HG03045 (cell line): ENCODE measurements around the gene TRIO.
"Not testable (repeated sequence)": the region's sequence is repeated elsewhere in the genome, so short reads cannot be mapped to it uniquely, and the experiment has no call there.

Source experiments
- ATAC-seq: cut with Tn5 transposase; IDR thresholded peaks from one replicate; pipeline ENCODE4 v1.9.1; 2021; ENCODE audit warnings: mild to moderate bottlenecking, moderate library complexity; ENCODE audit not compliant: unreplicated experiment

Gene TRIO

GRCh38 chr5:14204785-14205321, 61.7 kb downstream of the TRIO start:
- no peak for ATAC-seq

- no peak for ATAC-seq
Measured at GRCh38 chr5:14206028-14206725, 63.0 kb downstream of the TRIO start.

- ATAC-seq = not testable (repeated sequence)
Measured at GRCh38 chr5:14207428-14207827, 64.3 kb downstream of the TRIO start.

GRCh38 chr5:14208071-14209021, 65.2 kb downstream of the TRIO start:
- ATAC-seq = peak; percentile 60

DNA sequence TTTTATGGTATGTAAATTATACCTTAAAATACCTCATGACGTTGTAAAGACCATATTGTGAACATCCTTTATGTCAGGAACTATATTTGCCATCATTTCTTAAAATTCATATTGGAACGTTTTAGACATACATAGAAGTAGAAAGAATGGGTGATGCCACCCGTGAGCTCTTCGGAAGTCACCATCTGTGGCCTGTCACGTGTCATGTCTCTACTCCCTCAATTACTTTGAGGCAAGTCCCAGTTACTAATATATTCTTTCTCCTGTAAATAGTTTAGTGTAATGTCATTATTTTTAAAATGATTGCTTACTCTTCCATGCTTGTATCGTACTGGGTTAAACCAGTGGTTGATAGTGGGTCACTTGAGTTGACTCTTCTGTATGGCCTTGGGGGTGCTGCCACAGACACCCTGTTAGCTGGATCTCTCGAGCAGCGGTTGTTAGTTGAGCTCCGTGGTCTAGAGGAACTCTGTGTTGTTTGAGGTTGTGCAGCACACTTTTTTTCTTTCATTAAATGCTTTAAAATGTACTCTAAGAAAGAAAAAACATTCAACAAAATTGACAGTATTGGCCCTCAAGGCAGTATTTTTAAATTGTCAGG, 66.2 kb downstream of the TRIO start:
- no peak for ATAC-seq

DNA sequence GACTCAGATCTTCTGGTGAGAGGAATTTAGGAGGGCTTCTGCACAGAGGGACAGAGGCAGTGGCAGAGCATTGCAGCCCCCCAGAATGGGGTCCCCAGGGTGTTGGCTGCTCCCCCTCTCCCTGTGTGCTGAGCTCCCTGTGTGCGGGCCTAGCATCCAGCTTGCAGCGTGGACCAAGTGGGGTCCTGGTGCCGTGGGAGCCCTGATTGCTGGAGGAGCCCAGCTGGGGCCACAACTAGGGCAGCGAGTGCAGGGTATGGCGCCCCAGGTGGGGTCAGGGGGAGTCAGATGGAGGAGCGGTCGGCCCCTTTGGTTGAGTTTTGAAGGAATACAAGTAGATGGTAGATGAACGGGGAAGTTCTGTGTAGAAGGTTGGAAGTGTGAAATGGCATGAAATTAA, 66.7 kb downstream of the TRIO start:
- no peak for ATAC-seq

GRCh38 chr5:14210729-14211128, 67.6 kb downstream of the TRIO start:
- no peak for ATAC-seq

- ATAC-seq = peak; percentile 39
Measured at GRCh38 chr5:14211818-14212803, 69.0 kb downstream of the TRIO start.

GRCh38 chr5:14212838-14213237, 69.7 kb downstream of the TRIO start:
- peak; percentile 40 for ATAC-seq

- ATAC-seq = no peak
Measured at GRCh38 chr5:14213253-14213652, 70.1 kb downstream of the TRIO start.

DNA sequence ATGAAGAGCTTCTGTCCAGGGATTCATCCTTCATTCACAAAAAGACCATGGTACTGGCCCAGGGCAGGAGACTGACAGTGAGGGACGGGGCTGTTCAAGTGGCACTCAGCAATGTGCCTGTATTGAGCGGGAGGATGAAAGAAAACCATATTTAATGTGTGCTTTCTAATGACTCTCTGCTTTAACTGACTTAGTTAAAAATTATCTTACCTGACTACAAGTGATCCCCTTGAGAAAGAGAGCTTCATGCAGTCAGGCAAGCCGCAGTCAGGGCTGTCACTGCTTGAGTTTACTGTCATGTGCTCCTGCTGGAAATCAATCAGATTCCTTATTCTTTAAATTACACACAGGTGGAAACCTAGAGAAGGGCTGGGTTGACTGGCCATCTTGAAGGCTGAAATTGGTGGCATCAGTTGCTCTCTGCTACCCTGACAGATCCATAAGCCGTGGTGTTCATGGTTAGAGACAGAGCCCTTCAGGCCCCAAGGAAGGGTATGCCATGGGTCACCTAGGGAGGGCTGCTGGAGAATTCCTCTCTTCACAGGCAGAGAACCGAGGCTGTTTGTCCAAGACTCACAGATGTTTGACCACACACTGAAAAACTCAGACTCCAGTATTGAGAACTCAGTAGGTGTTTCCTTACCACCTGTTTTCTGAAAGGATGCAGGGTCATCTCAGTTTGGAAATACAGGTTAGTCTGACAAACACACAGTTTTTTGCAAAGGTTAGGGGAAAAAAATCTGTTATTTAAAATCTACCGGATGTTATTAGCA, 70.9 kb downstream of the TRIO start:
- ATAC-seq = peak; percentile 23

DNA sequence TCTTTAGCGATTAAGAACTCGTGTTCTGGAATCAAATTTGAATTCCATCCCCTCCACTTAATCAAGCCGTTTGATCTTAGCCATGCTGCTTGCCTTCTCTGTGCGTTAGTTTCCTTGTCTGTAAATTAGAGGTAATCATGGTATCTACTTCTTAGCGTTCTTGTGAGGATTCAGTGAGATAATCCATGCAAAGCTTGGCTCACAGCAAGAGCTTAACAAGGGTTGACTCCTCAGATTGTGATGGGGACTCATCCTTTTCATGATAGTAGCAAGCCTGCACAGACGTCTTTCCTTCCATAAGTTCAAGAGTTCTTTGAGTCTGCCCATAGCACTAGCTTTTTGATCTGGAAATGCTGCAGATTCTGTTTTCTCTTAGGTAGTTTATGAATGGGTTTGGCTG, 72.8 kb downstream of the TRIO start:
- ATAC-seq = no peak

DNA sequence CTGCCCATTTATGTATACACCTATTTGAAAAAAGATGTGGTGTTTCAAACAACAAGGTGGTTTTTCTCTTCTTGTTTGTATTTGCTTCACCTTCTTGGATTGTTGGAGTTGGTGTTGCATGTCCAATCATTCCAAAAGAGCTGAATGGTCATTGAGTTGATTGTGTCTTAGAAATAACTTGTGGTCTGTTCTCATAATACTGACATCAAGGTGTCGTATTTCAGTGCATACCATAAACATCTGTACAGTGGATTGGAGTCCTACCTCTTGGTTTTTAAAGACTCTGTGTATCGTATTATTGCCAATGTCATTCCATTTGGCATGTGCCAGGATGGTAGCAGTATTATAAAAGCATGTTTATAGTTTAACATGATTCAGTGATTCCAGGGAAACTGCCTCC, 73.2 kb downstream of the TRIO start:
- ATAC-seq = no peak

DNA sequence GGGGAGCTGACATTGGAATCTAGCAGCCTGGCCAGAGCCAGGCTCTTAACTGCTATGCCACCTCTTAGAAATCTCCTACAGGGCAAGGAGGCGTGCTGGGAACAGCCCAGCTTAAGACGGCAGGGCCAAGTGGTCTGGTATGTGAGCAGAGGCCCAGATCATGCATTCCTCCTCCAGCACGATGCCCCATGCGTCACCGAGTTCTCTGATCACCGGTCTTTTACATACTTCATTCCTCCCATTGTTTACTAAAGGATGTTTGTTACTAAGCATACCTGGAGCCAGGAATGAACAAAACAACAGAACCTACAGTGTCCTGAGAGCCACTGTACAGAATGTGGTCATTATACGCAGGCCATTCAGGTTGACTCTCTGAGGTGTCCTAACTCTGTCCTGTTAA, 73.8 kb downstream of the TRIO start:
- no peak for ATAC-seq

DNA sequence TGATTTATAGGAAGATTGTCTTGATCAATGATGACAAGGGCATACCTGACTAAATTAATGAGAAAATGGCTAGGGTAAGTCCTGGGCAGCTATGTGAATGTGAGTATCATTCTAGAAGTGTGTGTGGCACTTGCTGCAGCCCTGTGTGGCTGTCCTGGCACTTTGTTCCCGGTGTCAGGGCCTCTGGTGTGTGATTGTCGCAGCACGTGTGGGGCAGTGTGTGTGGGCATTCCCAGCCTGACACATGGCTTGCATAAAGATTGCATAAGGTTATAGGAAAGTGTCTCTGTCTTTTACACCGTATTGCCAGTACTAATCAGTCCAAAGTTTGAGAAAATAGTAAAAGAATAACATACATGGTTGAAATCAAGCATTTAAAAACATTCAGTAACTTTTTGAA, 74.4 kb downstream of the TRIO start:
- ATAC-seq = no peak

- ATAC-seq = no peak
Measured at GRCh38 chr5:14218011-14218410, 74.9 kb downstream of the TRIO start.

DNA sequence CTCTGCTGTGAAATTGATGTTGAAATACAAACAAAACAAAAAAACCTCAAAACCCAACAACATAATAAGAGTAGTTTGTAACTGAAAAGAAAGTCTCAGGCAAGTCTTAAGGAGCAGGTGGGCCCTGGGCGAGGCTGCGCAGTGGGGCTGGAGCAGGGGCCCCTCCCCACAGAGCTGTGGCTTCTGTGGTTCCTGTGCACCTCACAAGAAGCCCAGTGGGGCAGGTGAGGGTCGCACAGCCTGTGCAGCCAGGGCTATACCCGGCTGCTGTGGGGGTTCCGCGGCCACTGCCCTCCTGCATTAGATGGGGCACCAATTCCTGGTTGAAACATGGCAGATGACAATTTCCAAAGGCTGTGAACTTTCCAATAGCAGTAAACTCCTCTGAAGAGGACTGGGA, 75.3 kb downstream of the TRIO start:
- no peak for ATAC-seq

- no peak for ATAC-seq
Measured at GRCh38 chr5:14218897-14219573, 75.9 kb downstream of the TRIO start.
